Pulmonary artery endothelial cell (primary cell): ENCODE results near the gene PCBP3. TPM values are rescaled to one million over a fixed set of nuclear protein-coding genes. Genes with fewer than 3 reads are reported as not detected.
"Not testable (repeated sequence)": the region's sequence is repeated elsewhere in the genome, so short reads cannot be mapped to it uniquely, and the experiment has no call there.

ENCODE experiments used
- DNase-seq: peaks from one replicate; pipeline ENCODE4 v3.0.0-alpha.2; 2011; ENCODE audit warnings: low read depth, low spot score
- total RNA-seq: library from RNA; depleted of rRNA; stranded (reverse); fragments of >200 nt; gene quantifications from 2 replicates; pipeline ENCODE4 v1.2.3, GENCODE V29; 2014

Gene PCBP3
- total RNA-seq, 1 donor from 2014 or later = 0.13 TPM

GRCh38 chr21:45872471-45872870 is 228.9 kb downstream of the PCBP3 start:
- no peak for DNase-seq

DNA sequence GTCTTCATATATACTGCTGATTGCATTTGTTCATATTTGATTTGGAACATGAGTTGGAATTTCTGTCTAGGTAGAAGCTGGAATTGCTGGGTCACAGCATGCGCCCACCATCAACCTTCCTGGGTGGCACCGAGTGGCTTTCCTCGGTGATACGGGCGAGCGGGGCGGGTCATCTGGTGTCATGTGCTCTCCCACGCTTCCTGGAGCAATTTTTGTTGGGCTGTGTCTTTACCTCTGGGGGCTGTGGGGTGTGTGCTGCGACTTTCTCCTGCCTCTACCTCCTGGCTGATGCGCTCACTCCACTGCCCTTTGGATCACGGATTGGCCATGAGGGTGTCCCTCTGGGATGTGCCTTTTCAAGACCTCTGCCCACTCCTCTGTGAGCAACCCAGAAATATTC is 229.4 kb downstream of the PCBP3 start:
- DNase-seq = no peak

DNA sequence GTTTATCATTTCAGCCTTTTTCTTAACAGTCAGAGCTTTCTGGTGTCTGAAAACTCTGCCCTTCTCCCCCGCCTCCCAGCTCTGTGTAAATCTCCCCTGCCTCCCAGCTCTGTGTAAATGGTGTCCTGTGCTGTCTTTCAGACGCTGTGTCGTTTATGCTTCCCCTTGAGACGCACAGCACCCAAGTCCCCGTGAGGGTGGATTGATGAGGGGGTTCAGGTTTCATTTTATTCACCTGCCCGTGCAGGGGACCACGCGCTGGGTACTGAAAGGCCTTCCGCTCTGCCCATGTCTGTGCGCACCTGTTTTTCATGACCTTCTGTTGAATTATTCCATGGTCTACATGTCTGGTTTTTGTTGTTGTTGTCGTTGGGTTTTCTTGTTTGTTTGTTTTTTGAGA is 229.9 kb downstream of the PCBP3 start:
- DNase-seq = no peak

GRCh38 chr21:45873866-45874265 is 230.3 kb downstream of the PCBP3 start:
- DNase-seq = no peak

DNA sequence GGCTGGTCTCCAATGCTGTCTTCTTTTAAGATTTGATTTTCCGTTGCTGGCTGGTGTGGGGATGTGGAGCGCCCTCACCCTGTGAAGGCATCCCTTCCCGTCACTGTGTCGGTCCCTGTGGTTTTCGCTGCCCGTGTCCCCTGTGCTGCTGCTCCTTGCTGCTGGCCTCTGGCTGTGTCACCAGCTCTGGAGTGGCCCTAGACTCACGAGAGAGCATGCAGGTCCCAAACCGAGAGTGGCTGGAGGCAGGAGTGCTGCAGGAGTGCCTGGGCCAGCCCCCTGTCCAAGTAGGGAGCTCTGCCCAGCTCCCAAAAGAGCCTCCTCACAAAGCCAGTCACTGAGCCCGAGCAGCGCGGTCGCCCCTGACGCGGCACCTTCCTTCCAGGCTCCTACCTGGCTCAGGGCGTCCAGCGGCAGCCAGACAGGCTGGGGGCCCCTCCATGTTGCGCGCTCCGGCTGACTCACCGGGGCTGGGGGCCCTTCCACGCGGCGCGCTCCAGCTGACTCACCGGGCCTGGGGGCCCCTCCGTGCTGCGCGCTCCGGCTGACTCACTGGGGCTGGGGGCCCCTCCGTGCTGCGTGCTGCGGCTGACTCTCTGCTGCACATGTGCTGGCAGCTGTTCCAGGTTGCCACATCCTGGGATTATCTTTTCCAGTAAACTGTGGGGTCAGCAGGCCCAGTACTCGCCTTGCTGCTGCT is 231.3 kb downstream of the PCBP3 start:
- no peak for DNase-seq

- no peak for DNase-seq
Observed at GRCh38 chr21:45875416-45875760, 231.9 kb downstream of the PCBP3 start.

- no peak for DNase-seq
Observed at GRCh38 chr21:45875881-45876280, 232.4 kb downstream of the PCBP3 start.

- no peak for DNase-seq
Observed at GRCh38 chr21:45876381-45877170, 233.1 kb downstream of the PCBP3 start.

DNA sequence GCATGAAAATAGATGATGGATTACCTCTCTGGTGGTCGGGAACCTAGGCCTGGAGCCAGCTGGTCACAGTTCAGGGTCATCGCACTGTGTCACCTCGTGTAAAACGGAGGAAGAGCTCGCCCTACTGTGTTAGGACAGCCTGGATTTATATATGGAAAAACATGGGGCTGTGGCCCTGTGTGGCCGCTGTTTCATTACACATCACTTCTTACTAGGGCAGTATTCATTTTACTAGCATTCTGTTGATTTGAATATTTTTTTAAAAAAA is 233.6 kb downstream of the PCBP3 start:
- no peak for DNase-seq

DNA sequence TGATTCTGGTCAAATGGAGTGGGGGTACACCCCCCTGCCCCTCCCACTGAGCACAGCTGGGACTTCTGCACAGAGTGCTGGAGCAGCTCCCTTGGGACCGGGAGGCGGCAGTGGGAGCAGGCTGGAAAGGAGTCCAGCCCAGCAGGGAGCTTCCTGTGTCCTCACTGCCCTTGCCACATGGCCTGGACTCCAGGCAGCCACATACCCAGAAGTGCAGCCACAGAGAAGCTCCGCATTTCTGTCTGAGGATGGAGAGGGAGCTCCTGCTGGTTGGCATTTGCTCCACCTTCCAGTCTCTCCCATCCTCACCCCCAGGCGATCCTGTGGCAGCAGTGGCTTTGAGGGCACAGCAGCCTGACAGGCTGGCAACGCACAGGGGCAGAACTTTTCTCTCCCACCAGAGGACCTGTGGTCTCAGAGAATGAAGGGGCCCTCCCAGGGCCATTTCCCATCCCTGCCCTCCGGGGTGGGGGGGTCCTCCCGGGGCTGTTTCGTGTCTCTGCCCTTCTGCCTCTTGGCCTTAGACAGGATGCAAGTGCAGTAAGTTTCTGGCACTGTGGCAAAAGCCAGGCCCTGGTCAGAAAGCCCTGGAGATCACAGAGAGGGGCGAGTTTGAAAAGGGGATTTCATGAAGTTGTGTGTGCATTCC is 234.4 kb downstream of the PCBP3 start:
- DNase-seq = no peak

DNA sequence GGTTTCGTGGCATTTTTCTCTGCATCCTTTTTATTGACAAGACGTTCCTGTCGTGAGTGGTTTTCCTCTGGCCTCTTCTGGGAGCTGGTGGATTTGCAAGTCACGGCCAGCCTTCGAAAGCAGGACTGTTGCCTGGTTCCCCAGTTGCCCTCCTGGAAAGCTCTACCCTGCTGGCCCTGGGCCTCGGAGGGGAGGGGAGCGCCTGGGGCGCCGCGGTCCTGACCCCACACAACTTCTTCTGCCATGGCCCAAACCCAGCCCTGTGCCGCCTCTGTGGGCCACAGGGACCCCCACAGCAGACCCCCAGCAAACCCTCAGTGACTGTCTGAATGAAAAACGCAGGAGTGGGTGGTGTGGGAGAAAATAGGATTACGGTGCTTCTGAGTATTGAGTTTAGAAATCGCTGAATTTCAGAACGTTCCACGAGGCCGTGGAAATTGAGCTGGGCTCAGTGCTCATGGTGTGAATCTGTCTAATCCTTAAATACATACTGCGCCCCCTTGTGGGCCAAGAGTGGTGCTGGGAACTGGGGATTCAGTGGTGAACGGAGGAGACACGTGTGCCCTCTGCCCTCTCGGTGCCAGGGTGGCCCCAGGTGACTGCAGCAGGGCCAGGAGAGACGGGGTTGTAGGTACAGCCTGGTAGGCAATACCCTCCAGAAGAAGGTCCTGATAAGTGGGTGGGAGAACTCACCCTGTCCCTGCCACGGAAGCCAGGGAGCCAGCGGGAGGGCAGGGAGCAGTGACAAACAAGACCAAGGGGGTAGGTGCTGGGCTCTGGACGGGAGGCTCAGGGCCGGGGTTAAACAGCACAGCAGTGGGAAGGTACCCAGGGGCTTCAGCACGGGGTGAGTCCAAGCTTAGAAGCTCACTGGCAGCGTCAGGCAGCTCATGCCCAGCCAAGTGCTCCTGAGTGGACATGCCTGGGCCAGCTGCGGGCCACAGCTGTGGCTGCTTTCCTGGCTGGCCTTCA is 236.9 kb downstream of the PCBP3 start:
- peak; percentile 13 for DNase-seq

GRCh38 chr21:45882645-45883044 is 239.1 kb downstream of the PCBP3 start:
- DNase-seq = no peak

DNA sequence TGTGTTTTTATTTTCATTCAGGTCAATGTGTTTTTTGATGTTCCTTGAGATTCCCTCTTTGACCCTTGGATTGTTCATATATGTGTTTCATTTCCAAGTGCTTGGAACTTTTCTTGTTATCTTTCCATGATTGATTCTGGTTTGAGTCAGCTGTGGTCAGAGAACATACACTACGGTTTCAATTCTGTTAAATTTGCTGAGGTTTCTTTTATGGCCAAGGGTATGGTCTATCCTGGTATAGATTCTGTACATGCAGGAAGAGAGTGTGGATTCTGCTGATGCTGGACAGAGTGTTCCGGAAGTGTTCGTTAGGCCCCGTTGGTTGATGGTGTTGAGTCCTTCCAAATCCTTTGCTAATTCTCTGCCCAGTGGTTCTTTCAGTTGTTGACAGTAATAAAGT is 239.6 kb downstream of the PCBP3 start:
- no peak for DNase-seq

- no peak for DNase-seq
Observed at GRCh38 chr21:45885597-45885929, 242.0 kb downstream of the PCBP3 start.

DNA sequence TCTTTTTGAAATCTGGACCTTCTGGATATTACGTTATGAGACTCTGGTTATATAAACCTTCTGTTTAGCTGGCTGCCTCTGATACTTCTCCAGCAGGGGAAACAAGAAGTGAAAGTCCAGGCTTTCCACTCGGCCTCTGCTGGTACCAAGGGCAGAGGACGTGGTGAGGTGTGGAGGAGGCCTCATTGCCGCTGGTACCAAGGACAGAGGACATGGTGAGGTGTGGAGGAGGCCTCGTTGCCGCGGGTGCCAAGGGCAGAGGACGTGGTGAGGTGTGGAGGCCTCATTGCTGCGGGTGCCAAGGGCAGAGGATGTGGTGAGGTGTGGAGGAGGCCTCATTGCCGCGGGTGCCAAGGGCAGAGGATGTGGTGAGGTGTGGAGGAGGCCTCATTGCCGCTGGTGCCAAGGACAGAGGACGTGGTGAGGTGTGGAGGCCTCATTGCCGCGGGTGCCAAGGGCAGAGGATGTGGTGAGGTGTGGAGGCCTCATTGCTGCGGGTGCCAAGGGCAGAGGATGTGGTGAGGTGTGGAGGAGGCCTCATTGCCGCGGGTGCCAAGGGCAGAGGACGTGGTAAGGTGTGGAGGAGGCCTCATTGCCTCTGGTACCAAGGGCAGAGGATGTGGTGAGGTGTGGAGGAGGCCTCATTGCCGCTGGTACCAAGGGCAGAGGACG is 242.5 kb downstream of the PCBP3 start:
- DNase-seq = not testable (repeated sequence)

GRCh38 chr21:45886610-45887026 is 243.1 kb downstream of the PCBP3 start:
- DNase-seq = no peak

DNA sequence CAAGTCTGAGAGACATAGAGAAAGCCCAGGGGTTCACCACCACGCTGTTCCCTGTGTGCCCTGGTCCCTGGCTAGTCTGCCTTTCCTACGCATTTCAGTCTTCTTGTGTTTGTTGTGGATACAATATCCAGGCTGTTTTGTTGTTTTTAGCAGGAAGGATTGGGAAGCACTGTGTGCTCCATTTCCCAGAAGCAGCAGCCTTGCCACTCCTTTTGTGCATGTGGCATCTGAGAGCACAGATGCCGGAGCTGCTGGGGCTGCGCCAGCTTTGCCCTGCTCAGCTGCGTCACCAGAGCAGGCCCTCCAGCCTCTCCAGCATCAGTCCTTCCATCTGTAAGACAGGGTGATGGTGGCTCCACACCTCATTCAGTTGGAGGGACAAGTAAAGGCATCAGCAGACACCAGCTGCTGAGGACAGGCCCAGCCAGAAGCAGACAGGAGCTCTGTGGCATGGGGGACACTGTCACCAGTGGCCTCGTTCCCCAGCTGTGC is 243.6 kb downstream of the PCBP3 start:
- DNase-seq = no peak

- no peak for DNase-seq
Observed at GRCh38 chr21:45887788-45888187, 244.3 kb downstream of the PCBP3 start.

- no peak for DNase-seq
Observed at GRCh38 chr21:45888386-45889009, 245.0 kb downstream of the PCBP3 start.

GRCh38 chr21:45889256-45889655 is 245.7 kb downstream of the PCBP3 start:
- DNase-seq = no peak

DNA sequence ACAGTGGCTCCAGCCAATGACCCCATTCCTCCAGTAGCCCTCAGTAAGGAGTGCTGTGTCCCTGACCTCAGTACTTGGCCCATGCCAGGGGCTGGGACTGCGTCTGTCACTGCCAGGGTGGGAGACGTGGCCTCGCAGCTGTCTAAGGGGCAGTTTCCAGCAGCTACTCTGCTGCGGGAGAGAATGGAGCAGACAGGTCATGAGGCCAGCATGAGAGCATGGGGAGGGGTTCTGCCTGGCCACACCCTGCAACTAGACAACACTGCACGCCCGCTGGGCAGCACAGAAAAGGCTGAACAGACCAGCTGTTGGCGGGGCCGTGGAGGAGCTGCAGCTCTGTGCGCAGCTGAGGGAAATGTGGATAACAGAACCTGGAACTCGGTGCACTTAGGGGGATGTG is 246.4 kb downstream of the PCBP3 start:
- DNase-seq = no peak
